Measurements from ENCODE around the gene PEX14.
"Not testable (repeated sequence)": the region's sequence is repeated elsewhere in the genome, so short reads cannot be mapped to it uniquely, and the experiment has no call there.

Gene PEX14

GRCh38 chr1:10494754-10495474 is 20.2 kb downstream of the PEX14 start:
- peak; percentile 48 to 54 for DNase-seq (ENCODE audit: low read depth in 2 of 2)

- DNase-seq (ENCODE audit: low read depth in 2 of 2), result no peak
Observed at GRCh38 chr1:10495475-10495817, 20.7 kb downstream of the PEX14 start.

- no peak for DNase-seq (ENCODE audit: low read depth in 2 of 2)
Observed at GRCh38 chr1:10495952-10496351, 21.2 kb downstream of the PEX14 start.

- DNase-seq (ENCODE audit: low read depth in 2 of 2), result no peak
Observed at GRCh38 chr1:10497109-10497508, 22.4 kb downstream of the PEX14 start.

GRCh38 chr1:10498231-10498630 is 23.5 kb downstream of the PEX14 start:
- DNase-seq (ENCODE audit: low read depth in 2 of 2), result no peak

GRCh38 chr1:10502206-10502605 is 27.5 kb downstream of the PEX14 start:
- DNase-seq (ENCODE audit: low read depth in 2 of 2), result no peak

GRCh38 chr1:10504249-10504648 is 29.5 kb downstream of the PEX14 start:
- DNase-seq (ENCODE audit: low read depth in 2 of 2), result no peak

GRCh38 chr1:10506046-10506676 is 31.4 kb downstream of the PEX14 start:
- not testable (repeated sequence) for DNase-seq (ENCODE audit: low read depth in 2 of 2)

- no peak for DNase-seq (ENCODE audit: low read depth in 2 of 2)
Observed at GRCh38 chr1:10506677-10507047, 31.9 kb downstream of the PEX14 start.

GRCh38 chr1:10507111-10507879 is 32.5 kb downstream of the PEX14 start:
- DNase-seq (ENCODE audit: low read depth in 2 of 2), result no peak

- no peak for DNase-seq (ENCODE audit: low read depth in 2 of 2)
Observed at GRCh38 chr1:10508511-10508951, 33.8 kb downstream of the PEX14 start.

GRCh38 chr1:10509809-10510509 is 35.2 kb downstream of the PEX14 start:
- no peak for DNase-seq (ENCODE audit: low read depth in 2 of 2)

- DNase-seq (ENCODE audit: low read depth in 2 of 2), result peak; percentile 56 to 73
Observed at GRCh38 chr1:10510520-10511493, 36.1 kb downstream of the PEX14 start.

GRCh38 chr1:10511494-10511885 is 36.7 kb downstream of the PEX14 start:
- DNase-seq (ENCODE audit: low read depth in 2 of 2), result no peak

GRCh38 chr1:10513199-10513598 is 38.4 kb downstream of the PEX14 start:
- DNase-seq (ENCODE audit: low read depth in 2 of 2), result no peak

- no peak for DNase-seq (ENCODE audit: low read depth in 2 of 2)
Observed at GRCh38 chr1:10514490-10515235, 39.9 kb downstream of the PEX14 start.

- DNase-seq (ENCODE audit: low read depth in 2 of 2), result no peak
Observed at GRCh38 chr1:10515301-10515975, 40.7 kb downstream of the PEX14 start.

- no peak for DNase-seq (ENCODE audit: low read depth in 2 of 2)
Observed at GRCh38 chr1:10515976-10516750, 41.4 kb downstream of the PEX14 start.
